HG03565 (cell line): ENCODE data around the gene SCLY.
"Not testable (repeated sequence)": the region's sequence is repeated elsewhere in the genome, so short reads cannot be mapped to it uniquely, and the experiment has no call there.

ENCODE experiments used
- ATAC-seq: cut with Tn5 transposase; IDR thresholded peaks from one replicate; pipeline ENCODE4 v1.9.1; 2021; ENCODE audit warnings: mild to moderate bottlenecking, moderate library complexity; ENCODE audit not compliant: unreplicated experiment

Gene SCLY, protein sequence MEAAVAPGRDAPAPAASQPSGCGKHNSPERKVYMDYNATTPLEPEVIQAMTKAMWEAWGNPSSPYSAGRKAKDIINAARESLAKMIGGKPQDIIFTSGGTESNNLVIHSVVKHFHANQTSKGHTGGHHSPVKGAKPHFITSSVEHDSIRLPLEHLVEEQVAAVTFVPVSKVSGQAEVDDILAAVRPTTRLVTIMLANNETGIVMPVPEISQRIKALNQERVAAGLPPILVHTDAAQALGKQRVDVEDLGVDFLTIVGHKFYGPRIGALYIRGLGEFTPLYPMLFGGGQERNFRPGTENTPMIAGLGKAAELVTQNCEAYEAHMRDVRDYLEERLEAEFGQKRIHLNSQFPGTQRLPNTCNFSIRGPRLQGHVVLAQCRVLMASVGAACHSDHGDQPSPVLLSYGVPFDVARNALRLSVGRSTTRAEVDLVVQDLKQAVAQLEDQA

DNA sequence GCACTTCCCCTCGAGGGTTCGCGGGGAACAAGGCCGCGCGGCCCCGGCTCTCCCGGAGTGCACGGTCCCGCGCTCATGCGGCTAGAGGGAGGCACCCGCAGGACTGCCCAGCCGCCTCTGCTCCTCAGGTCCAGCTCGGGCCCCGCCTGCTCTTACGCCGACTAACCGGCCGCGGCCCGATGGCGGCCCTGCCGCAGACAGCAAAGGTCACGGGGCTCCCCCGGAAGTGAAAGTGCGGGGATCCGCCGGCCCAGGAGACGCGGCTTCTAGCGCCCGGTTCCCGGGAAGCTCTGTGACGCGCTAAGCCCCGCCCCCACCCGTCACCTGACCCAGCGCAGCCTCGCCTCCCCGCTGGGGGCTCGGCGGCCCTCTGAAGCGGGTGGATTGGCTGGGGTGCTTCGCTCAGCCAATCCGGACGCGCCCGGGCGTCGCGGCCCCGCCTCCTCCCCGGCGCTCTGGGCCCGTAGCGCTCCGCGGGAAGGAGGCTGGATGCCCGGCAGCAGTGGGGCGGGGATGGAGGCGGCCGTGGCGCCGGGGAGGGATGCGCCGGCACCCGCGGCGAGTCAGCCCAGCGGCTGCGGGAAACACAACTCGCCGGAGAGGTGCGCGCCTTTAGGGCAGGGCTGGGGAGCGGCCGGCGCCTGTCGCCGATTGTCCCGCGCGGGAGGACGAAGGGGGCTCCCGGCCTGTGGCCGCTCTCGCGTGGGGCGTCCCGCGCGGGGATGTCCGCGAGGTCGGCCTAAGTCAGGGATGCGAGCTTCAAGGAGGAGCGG lies at the start of gene SCLY:
Gene SCLY, plus strand, starts transcription at position 460 of the 773 bp plus-strand sequence. Its CDS starts 54 bp downstream, at position 514.
- peak; percentile 84 for ATAC-seq

DNA sequence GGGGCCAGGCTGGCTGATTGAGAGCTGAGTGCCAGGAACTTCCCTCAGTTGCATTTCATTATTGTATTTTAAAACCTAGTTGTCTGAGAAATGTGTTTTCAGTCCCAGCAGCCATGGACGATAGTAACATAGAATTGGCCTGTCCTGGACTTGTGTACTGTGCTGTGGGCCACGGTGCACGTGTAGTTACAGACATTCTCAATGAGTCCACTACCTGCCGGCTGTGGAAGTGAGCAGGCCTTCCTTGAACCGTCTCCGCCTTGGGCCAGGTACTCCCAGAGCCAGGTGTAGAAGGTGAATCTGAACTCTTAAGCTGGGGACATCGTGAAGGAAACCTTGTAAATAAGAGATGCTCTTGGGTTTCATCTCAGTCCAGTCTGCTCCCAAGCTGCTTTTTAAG lies 47.0 kb upstream of the SCLY start:
- ATAC-seq, result no peak

DNA sequence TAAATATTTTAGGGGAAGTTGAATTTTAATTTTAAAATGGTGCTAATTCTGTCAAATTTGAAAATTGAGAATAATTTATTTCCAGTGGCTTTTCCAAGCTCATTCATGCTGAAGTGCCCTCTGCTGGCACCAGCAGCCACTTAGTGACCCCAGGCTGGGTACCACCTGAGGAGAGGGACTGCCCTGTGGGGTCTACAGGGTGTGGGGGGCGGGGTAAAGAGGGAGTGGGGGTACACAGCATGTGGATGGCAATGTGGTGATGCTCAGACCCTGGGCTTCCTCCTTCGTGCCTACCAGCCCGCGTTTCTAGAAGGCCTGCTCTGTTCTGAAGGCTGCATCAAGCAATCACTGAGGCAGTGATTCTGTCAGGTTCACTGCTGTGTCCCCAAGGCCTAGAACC lies 45.1 kb upstream of the SCLY start:
- no peak for ATAC-seq

DNA sequence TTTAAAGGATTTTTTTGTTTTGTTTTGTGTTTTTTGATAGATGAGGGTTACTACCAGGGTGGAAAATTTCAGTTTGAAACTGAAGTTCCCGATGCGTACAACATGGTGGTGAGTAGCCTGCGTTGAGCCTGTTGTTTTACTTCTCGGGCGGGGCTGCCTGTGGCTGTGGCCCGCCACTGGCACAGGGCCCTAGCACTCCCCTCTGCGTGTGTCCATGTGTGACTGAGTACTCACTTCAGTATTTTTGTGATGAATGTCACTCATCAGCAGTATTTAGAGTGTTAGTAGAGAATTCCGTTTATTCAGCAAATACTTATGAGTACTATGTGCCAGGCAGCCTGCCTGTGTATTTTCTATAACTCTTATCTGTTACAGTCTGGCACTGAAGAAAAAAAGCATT lies 44.3 kb upstream of the SCLY start:
- no peak for ATAC-seq

DNA sequence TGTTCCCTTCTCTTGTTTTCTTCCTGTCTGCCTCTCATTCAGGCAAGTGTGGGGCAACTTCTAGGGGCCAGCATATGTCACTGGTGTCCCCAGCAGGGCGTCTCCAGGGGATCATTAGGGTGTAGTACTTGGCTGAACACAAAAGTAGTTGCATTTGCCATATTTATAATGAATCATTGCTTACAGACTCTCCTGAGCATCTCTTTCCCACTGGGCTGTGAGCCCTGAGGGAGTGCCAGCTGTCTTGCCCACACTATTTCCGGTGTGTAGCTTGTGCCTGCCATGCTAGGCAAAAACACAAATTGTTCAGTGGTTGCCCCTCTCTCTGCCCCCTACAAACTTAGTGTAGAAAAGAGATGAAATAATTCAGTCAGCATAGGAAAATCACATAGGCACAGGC lies 40.8 kb upstream of the SCLY start:
- no peak for ATAC-seq

DNA sequence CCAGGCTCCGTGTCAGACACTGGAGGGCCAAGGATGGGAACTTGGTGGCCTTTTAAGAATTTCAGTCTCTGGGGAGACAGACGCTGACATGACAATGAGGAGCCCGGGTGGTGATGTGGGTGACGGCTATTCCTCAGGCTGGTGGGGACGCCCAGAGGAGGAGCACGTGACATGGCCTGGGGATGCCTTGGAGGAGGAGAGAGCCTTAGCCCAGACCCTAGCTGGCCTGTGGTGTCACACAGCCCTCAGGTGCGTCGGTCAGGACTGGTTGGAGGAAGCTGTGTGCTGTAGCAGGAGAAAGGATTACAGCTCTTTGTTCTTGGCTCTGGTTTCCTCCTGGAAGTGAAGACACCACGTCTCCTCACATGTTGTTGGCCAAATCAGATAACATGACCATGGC lies 40.0 kb upstream of the SCLY start:
- ATAC-seq, result no peak

DNA sequence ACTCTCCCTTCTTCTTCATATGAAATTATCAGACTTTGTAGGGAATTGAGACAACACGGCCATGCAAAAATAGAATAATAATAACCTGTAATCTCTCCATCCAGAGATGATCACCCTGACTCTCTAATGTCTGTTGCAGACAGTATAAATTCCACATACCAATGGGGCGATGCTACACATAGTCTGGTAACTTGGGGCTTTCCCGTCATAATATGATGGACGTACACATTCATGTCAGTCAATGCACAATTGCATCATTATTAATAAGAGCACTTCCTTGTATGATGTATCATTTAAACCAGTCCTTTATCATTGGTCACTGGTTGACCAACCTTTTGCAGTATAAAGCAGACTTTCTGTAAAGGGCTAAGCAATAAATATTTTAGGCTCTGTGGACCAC lies 39.5 kb upstream of the SCLY start:
- ATAC-seq, result no peak

DNA sequence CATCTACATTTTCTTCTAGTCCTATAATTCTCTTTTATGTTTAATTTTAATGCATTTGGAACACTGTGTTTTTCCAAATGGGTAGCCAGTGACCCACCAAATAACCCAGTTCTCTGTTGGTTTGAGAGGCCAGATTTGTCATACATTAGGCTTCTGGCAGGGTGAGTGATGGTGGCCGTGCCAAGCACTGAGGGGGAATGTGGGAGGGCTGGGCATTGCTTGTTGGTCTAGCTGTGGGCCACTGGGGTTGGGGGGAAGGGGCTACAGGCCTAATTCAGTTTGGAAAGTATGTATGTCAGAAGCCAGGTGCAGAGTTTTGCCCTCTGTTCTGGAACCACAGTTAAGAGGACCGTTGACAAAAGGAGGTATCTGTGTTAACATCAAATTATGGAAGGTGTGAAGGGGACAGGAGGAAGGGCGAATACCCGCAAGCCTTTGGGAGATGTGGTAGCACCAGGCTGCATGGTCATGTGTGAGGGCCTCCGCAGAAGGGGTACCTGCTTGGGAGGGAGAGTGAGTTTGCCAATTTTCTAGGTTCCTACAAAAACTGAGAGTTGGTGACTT lies 38.1 kb upstream of the SCLY start:
- no peak for ATAC-seq

DNA sequence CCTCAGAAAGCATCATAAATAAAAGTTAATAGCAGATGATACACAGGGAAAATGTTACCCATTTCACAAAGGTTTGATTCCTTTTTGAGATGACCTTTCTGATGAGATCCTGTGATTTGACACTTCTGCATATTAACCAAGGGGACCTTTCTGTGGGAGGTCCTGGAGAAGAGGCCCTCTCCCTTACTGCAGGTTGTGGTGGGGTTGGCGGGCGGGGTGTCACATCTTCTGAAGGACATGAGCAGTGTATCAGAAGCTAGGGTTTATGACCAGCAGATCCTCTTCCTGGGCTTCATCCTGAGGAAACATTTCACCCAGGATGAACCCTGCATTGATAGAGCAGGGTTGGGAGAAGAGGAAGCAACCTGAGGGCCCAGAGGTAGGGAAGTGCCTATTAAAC lies 37.2 kb upstream of the SCLY start:
- ATAC-seq, result no peak

DNA sequence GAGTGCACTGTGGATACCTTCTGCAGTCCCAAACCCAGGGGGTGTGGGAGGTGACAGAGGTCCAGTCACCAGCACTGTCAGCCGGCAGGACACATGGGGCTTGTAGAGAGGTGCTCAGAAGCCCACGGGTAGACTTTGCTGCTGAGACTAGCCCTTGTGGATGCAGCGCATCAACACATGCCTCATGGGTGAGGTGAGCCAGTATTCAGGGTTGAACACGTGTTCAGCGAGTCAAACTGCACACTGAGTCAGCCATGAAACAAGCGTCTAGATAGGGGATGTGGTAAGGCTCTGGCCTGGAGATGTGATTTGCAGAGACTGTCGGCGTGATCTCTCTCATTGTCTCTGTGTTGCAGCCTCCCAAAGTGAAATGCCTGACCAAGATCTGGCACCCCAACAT lies 35.8 kb upstream of the SCLY start:
- ATAC-seq, result no peak

DNA sequence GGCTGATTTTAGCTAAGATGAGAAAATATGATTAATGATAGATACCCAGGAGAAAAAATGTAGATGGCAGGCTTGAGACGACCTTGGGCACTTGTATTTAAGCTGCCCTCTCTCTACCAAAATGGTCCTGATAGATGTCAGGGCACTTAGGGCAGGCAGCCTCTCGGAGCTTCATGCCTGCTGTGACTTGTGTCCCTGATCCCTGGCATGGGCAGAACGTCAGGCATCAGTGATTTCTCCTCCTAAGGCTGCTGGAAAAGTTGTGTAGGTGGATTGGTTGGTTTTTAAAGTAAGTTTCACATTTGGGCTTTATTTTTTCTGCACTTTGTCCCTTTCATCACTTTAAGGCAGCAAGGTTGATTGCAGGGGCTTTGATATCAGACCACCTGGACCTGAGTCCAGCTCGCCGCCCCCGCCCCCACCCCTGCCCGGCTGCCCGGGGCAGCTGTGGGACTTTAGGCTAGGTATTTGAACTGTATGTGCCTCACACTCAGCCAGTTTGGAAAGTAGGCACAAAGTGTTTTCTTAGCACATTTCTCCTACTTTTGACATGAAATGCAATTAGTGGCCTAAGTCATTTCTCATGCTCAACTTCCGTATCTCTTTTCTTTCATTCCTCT lies 35.0 kb upstream of the SCLY start:
- ATAC-seq, result no peak

DNA sequence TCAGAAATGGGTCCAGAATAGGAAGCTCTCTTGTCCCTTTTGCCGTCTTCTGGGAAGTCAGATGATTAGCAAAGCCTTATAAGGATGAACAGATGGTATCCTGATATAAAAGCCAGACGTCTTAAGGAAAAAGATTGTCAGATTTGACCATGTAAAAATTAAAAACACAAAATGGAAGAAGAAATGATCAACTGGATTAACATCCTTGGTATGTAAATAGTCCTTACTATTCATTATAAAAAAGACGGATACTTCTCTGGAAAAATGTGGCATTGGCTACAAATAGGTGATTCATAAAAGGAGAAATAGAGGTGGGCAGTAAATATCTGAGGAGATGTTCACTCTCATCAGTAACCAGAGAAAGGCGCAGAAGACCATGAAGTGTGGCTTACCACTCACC lies 33.7 kb upstream of the SCLY start:
- ATAC-seq, result no peak

DNA sequence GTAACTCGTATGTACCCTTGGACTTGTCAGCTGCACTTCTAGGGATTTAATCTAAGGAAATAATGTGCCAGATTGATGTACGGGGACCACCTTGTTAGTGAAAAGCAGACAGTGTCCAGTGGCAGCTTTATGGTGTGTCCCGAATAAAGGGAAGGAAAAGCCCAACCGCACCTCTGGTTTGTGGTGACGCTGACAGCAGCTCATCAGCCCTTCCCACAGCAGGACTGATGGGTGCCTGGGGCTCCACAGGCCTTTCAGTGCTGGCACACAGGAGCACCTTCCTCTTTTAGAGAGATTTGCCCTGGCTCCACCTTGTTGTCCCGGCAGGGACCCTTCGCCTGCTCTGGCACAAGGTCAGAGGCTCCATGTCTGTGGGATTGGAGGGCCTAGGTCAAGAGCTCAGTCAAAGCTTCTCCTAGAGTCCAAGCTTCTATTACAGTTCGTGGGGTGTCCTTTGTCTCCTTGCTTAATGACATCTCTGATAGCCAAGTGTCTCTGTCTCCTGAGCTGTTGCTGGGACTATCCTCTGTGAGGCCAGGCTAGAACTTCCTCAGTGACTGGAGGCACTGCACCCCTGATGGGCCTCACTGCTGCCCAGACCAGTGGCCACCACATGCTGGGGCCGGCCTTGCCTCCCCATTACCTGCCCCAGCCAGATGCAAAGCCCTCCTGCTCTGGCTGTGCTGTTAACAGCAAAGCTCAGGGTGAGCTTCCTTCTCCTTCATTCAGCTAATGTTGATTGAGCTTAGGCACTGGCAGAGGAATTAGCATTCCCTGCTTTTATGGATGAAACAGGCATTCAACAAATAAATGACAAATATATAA lies 33.0 kb upstream of the SCLY start:
- no peak for ATAC-seq

DNA sequence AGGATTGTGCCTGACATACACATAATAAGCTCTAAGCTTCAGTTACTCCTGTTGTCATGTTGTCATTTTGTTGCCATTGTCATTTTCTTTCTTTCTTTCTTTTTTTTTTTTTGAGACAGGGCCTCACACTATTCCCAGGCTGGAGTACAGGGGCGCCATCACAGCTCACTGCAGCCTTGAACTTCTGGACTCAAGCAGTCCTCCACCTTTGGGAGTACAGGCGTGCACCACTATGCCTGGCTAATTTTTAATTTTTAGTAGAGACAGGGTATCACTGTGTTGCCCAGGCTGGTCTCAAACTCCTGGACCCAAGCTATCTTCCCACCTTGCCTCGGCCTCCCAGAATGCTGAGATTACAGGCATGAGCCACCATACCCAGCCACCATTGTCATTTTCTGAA lies 30.9 kb upstream of the SCLY start:
- ATAC-seq, result no peak

DNA sequence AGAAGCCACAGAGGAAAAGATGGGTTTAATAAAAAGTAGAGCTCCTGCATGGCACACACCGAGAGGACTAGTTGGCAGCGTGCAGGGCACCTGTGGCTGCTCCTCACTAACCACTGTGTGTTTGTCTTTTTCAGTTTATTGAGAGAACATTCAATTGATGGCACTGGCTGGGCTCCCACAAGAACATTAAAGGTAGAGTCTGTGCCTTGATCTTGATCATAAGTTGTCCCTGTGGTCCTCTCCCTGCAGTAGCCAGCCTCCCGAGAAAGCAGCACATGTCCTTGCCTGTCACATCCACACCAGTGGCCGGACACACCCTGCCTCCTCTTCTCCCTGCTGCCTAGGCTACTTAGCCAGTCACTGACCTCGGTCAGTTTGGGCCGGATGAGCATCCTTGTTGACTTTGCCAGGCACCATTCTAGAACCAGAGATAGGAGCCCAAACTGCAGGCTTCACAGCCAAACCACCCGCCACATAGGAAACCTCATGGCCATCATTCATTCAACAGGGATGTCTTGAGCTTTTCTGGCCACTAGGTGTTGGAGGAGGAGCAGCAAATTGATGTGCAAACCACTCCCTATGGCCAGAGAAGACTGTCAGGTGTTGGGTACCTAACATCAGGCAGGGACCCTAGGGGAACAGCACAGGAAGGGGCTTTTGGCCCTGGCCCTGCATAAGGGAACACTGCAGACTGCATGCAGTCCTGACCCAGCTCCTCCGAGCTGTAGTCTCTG lies 30.2 kb upstream of the SCLY start:
- no peak for ATAC-seq

DNA sequence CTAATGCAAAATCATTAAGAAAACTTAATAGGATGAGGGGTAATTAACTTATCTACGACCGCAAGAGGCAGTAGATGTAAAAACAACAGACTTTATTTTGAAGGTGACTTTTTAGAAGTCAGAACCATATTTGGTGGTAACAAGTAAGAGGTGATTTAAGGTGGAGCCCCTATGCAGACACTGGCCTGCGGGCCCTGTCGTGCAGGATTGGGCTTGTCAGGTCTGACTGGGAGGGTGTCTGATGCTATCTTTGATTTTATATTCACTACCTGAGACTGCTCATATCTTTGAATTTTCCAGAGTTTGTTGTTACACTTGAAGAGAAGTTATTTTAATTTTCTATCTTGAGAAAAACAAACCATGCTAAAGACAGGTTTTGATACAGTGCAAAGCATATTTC lies 29.1 kb upstream of the SCLY start:
- no peak for ATAC-seq

DNA sequence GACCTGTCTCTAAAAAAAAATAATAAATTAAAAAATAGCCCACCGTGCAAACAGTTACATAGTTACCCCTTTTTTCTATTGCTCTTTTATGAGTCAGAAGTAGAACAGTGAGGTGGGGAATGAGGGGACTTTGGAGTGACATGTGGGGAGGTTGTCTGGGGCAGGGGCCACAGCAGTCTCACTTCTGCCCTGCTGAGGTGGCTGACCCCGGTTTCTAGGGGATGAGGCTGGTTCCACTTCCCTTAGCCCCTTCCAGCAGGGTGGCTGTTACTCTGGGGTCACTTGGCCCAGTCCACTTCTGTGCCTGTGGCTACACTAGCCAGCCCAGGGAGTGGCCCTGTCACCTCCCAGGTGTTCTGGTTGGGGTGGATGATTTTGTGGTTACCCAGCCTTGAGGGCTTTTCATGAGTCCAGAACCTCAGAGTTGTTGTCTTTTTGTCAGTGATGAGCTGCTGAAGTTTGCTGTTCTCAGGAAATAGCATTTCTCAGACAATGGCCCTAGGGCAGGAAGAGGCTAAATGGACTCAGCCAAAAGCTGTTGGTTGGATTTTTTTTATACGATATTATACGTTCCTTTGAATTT lies 28.0 kb upstream of the SCLY start:
- ATAC-seq, result no peak

DNA sequence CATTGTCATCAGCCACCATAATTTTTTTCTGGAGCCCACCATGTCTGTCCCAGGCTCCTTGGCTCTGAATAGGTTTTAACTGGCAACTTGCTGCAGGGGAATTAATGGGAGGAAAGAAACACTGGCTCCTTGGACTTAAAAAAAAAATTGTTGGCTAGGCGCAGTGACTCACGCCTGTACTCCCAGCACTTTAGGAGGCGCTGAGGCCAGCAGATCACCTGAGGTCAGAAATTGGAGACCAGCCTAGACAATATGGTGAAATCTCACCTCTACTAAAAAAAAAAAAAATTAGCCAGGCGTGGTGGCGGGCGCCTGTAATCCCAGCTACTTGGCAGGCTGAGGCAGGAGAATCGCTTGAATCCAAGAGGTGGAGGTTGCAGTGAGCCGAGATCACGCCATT lies 26.8 kb upstream of the SCLY start:
- not testable (repeated sequence) for ATAC-seq

DNA sequence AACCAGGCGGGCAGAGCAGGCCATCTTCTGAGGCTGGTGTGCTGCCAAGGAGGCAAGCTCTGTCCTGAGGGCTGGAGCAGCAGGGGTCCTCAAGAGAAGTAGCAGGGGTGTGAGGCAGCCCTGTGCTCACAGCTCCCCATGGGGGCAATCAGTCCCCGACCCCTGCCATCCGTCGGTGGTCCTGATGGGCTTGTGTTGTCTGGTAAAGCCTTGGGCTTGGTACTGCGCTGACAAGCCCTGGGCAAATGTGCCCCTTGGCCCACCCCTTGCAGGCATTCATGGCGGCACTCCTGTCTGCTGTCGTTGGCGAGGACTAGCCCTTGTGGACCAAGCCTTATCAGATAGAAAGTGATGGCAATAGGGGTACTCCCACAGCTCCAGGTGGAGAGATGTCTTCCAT lies 22.6 kb upstream of the SCLY start:
- ATAC-seq, result no peak

DNA sequence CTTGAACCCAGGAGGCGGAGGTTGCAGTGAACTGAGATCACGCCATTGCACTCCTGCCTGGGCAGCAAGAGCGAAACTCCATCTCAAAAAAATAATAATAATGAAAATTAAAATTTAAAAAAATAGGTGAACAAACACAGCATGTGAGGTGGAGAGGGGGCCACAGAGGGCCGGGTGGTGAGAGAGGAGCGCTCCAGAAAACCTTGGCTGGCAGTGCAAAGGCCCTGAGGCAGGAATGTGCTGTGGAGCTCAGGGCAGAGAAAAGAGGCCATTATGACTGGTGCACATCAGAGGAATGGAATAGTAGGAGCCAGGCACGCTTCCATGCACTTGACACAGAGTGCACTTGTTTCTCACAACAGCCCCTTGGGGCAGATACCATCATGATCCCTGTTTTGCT lies 21.6 kb upstream of the SCLY start:
- ATAC-seq, result no peak
